Keratinocyte (primary cell): ENCODE measurements around the gene OTOG. TPM values are rescaled to one million over a fixed set of nuclear protein-coding genes. Genes with fewer than 3 reads are reported as not detected.

ENCODE experiments used
- DNase-seq: peaks from one replicate; pipeline ENCODE4 v3.0.0-alpha.2; 2011; ENCODE audit warnings: low read depth, missing footprints, low spot score
- FAIRE-seq: peaks from 2 replicates; lab custom pipeline; 2011; peaks lifted over from hg19 to GRCh38; lab: Jason Lieb, UNC
- H2AFZ ChIP-seq: 2 replicates; pipeline ENCODE4 v1.6.0; 2012; ENCODE audit warnings: low read length, control low read depth, inconsistent platforms; ENCODE audit not compliant: control insufficient read depth
- H3K27ac ChIP-seq: 2 replicates; pipeline ENCODE4 v1.5.1; 2011; ENCODE audit warnings: low read length; ENCODE audit not compliant: control insufficient read depth, insufficient read depth
- H3K27me3 ChIP-seq: 3 replicates; pipeline ENCODE4 v1.6.0; 2011; ENCODE audit warnings: low read length; ENCODE audit not compliant: control insufficient read depth, insufficient read depth; ENCODE audit errors: extremely low read depth
- H3K36me3 ChIP-seq, 2 experiments: 2 replicates in 1 of 2; 3 replicates in 1 of 2; pipeline ENCODE4 v1.5.1; 2011; ENCODE audit warnings: low read length in 2 of 2, mild to moderate bottlenecking in 1 of 2; ENCODE audit not compliant: control insufficient read depth in 2 of 2, insufficient read depth in 2 of 2; ENCODE audit errors: extremely low read depth in 1 of 2
- H3K4me1 ChIP-seq: 3 replicates; pipeline ENCODE4 v1.5.1; 2011; ENCODE audit warnings: low read length; ENCODE audit not compliant: control insufficient read depth, insufficient read depth; ENCODE audit errors: extremely low read depth
- H3K4me2 ChIP-seq: 3 replicates; pipeline ENCODE4 v1.6.0; 2011; ENCODE audit warnings: low read depth, low read length; ENCODE audit not compliant: control insufficient read depth, insufficient read depth; ENCODE audit errors: extremely low read depth
- H3K4me3 ChIP-seq, 3 experiments: fragments of 200-600 bp in 1 of 3; sonication (generic) in 1 of 3; 2 replicates in 2 of 3; 3 replicates in 1 of 3; pipeline ENCODE4 v1.5.1; 2011 to 2016; ENCODE audit warnings: low read length in 3 of 3, mild to moderate bottlenecking in 3 of 3, control low read depth in 2 of 3, inconsistent platforms in 1 of 3, low read depth in 1 of 3, mixed read lengths in 1 of 3, mixed run types in 1 of 3, moderate library complexity in 1 of 3; ENCODE audit not compliant: control insufficient read depth in 2 of 3, insufficient read depth in 2 of 3; ENCODE audit errors: extremely low read depth in 1 of 3
- H3K79me2 ChIP-seq: 2 replicates; pipeline ENCODE4 v1.6.0; 2012; ENCODE audit warnings: low read length; ENCODE audit not compliant: control insufficient read depth, insufficient read depth
- H3K9ac ChIP-seq: 3 replicates; pipeline ENCODE4 v1.6.0; 2011; ENCODE audit warnings: low read length; ENCODE audit not compliant: control insufficient read depth, insufficient read depth; ENCODE audit errors: extremely low read depth
- H3K9me1 ChIP-seq: 3 replicates; pipeline ENCODE4 v1.6.0; 2011; ENCODE audit warnings: low read length; ENCODE audit not compliant: control insufficient read depth, insufficient read depth; ENCODE audit errors: extremely low read depth
- H3K9me3 ChIP-seq: 2 replicates; pipeline ENCODE4 v1.5.1; 2012; ENCODE audit warnings: low read depth, low read length; ENCODE audit not compliant: control insufficient read depth
- H4K20me1 ChIP-seq: 3 replicates; pipeline ENCODE4 v1.6.0; 2011; ENCODE audit warnings: low read length; ENCODE audit not compliant: control insufficient read depth, insufficient read depth; ENCODE audit errors: extremely low read depth
- EZH2 ChIP-seq: IDR thresholded peaks from one replicate; pipeline ENCODE4 v1.6.1; 2012; ENCODE audit warnings: inconsistent platforms, mild to moderate bottlenecking, low read length, moderate library complexity
- dilution Hi-C: fragments of 300-500 bp; cut with MboI; formaldehyde crosslinking; loops from one replicate; pipeline ENCODE4 v1.7.0; 2020; ENCODE audit warnings: low sequenced_read_pairs; ENCODE audit not compliant: extremely low pct_ligation_motif_present
- polyA plus RNA-seq, 5 experiments: library from polyadenylated mRNA; depleted of rRNA in 3 of 5; stranded (reverse) in 3 of 5; stranded (forward) in 1 of 5; unstranded in 1 of 5; fragments of >200 nt; gene quantifications; 1 replicate in 1 of 5; 2 replicates in 3 of 5; 3 replicates in 1 of 5; pipeline versions ENCODE4 v1.2.1 to v1.2.3, GENCODE V29; 2011 to 2012; ENCODE audit warnings: missing spikeins in 2 of 5, low read depth in 1 of 5, low replicate concordance in 1 of 5
- TF ChIP-seq, protein P1 (sequence below), 3 experiments: IDR thresholded peaks in 1 of 3; conservative IDR thresholded peaks in 1 of 3; optimal IDR thresholded peaks in 1 of 3; 2 replicates in 2 of 3; 3 replicates in 1 of 3; pipeline versions ENCODE3 to v1.5.1; 2011; ENCODE audit warnings: low read length in 3 of 3, mild to moderate bottlenecking in 3 of 3, moderate library complexity in 2 of 3, control low read depth in 1 of 3, inconsistent platforms in 1 of 3; ENCODE audit not compliant: insufficient read depth in 2 of 3; ENCODE audit errors: extremely low read depth in 1 of 3

OTOG gene
- polyA plus RNA-seq, 1 donor (not counting 4 experiments of a cell fraction or from before 2014, with no cell fraction given): not detected

DNA sequence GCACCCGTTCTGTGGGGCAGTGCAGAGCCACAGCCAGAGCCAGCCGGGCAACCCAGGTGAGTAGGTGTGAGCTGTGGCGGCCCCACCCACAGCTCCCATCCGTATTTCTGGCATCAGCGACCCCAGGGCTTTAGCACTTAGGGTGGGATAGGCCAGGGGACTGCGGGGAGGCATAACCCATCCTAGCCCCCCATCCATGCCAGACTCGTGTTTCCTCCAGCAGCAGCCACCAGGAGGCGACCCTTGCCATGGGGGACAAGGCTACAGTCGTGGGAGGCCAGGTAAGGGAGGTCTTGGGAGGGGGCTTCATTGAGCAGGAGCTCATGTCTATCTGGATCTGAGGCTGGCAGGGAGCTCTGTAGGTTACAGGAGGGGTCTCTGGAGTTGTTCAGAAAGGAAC is 873 bp downstream of the OTOG start:
- Histone ChIP-seq H3K9me3 (no peaks in the 10 kb centered on the region), H3K27me3 (peaks cover 28% of the 10 kb centered on the region), H3K27ac (no peak overlapping the region), H3K36me3 (no peaks in the 10 kb centered on the region), H3K4me1 (no peaks in the 10 kb centered on the region), H2AFZ (no peak overlapping the region), H3K9ac (no peak overlapping the region), H3K4me3 (no peak overlapping the region), H3K4me2 (no peak overlapping the region), H3K79me2 (no peaks in the 10 kb centered on the region), H4K20me1 (peaks cover 2% of the 10 kb centered on the region), H3K9me1 (no peaks in the 10 kb centered on the region)
- dilution Hi-C loops: no loop called here
- FAIRE-seq: no peak
- no peak for DNase-seq
- TF ChIP-seq, protein P1, sequence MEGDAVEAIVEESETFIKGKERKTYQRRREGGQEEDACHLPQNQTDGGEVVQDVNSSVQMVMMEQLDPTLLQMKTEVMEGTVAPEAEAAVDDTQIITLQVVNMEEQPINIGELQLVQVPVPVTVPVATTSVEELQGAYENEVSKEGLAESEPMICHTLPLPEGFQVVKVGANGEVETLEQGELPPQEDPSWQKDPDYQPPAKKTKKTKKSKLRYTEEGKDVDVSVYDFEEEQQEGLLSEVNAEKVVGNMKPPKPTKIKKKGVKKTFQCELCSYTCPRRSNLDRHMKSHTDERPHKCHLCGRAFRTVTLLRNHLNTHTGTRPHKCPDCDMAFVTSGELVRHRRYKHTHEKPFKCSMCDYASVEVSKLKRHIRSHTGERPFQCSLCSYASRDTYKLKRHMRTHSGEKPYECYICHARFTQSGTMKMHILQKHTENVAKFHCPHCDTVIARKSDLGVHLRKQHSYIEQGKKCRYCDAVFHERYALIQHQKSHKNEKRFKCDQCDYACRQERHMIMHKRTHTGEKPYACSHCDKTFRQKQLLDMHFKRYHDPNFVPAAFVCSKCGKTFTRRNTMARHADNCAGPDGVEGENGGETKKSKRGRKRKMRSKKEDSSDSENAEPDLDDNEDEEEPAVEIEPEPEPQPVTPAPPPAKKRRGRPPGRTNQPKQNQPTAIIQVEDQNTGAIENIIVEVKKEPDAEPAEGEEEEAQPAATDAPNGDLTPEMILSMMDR (optimal IDR thresholded peaks at IDR 0.05 in 1 of 3, IDR thresholded peaks at IDR 0.05 in 1 of 3, conservative IDR thresholded peaks at IDR 0.05 in 1 of 3; ENCODE audit: extremely low read depth in 1 of 3, insufficient read depth in 2 of 3, low read length in 3 of 3): peak in 2 of 3 experiments; percentile 16 to 23
- TF ChIP-seq EZH2: no peak

DNA sequence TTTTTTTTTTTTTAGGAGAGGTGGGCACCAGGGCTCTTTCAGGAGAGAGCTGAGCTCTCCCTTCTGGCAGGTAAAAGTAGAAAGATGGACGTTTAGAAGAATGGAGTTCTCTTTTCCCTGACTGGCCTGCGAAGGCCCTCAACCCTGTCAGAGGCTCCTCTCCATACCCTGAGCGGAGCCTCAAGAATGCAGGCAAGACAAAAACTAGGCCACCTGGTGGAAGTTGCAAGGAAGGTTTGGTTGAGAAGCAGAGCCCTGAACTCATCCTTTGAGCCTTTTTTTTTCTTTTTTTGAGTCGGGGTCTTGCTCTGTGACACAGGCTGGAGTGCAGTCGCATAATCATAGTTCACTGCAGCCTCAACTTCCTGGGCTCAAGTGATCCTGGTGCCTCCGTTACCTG is 1.4 kb downstream of the OTOG start:
- Histone ChIP-seq H3K79me2 (no peaks in the 10 kb centered on the region), H3K4me1 (no peaks in the 10 kb centered on the region), H3K9me3 (no peaks in the 10 kb centered on the region), H3K27me3 (peaks cover 23% of the 10 kb centered on the region), H3K36me3 (no peaks in the 10 kb centered on the region), H4K20me1 (peaks cover 2% of the 10 kb centered on the region), H3K9ac (no peak overlapping the region), H3K4me3 (no peak overlapping the region), H3K9me1 (no peaks in the 10 kb centered on the region), H2AFZ (no peak overlapping the region), H3K4me2 (no peak overlapping the region), H3K27ac (no peak overlapping the region)
- dilution Hi-C loops: no loop called here
- DNase-seq (no peak), FAIRE-seq (no peak)
- TF ChIP-seq, protein P1 (optimal IDR thresholded peaks at IDR 0.05 in 1 of 3, IDR thresholded peaks at IDR 0.05 in 1 of 3, conservative IDR thresholded peaks at IDR 0.05 in 1 of 3; ENCODE audit: extremely low read depth in 1 of 3, insufficient read depth in 2 of 3, low read length in 3 of 3): peak in 1 of 3 experiments; percentile 20
- no peak for TF ChIP-seq EZH2
